GM23338 (cell line): ENCODE measurements around the gene RAD9B. TPM values are rescaled to one million over a fixed set of nuclear protein-coding genes. Genes with fewer than 3 reads are reported as not detected.
A peak's percentile ranks its signal among the peaks of the same experiment; 100 is the strongest.

ENCODE experiments used
- ATAC-seq: fragments of 200-7000 bp; cut with Tn5 transposase; 3 replicates; pipeline ENCODE4 v1.9.1; 2020
- DNase-seq: peaks from one replicate; pipeline ENCODE4 v3.0.0-alpha.2; 2015; ENCODE audit warnings: low spot score
- H2AFZ ChIP-seq: fragments of 200-600 bp; sonication (generic); 2 replicates; pipeline ENCODE4 v1.8.0; 2016; ENCODE audit warnings: antibody characterized with exemption, mild to moderate bottlenecking, moderate library complexity
- H3F3A ChIP-seq: fragments of 200-600 bp; sonication (generic); replicated peaks from 2 replicates; pipeline ENCODE4 v1.8.0; 2017; ENCODE audit warnings: antibody characterized with exemption, mixed run types, low read depth
- H3K27ac ChIP-seq: fragments of 200-600 bp; sonication (generic); 2 replicates; pipeline ENCODE4 v1.6.1; 2016; ENCODE audit warnings: low read depth
- H3K27me3 ChIP-seq: fragments of 200-600 bp; sonication (generic); 2 replicates; pipeline ENCODE4 v1.8.0; 2016; ENCODE audit warnings: mild to moderate bottlenecking, mixed run types, moderate library complexity; ENCODE audit not compliant: insufficient read depth
- H3K36me3 ChIP-seq: fragments of 200-600 bp; sonication (generic); 2 replicates; pipeline ENCODE4 v1.8.0; 2016; ENCODE audit warnings: mild to moderate bottlenecking; ENCODE audit not compliant: insufficient read depth
- H3K4me1 ChIP-seq: fragments of 200-600 bp; sonication (generic); 2 replicates; pipeline ENCODE4 v1.8.0; 2016; ENCODE audit warnings: mild to moderate bottlenecking, moderate library complexity; ENCODE audit not compliant: insufficient read depth
- H3K4me2 ChIP-seq: fragments of 200-600 bp; sonication (generic); 2 replicates; pipeline ENCODE4 v1.7.1; 2017; ENCODE audit warnings: mixed run types
- H3K4me3 ChIP-seq: fragments of 200-600 bp; sonication (generic); 2 replicates; pipeline ENCODE4 v1.6.1; 2016; ENCODE audit warnings: mixed run types
- H3K79me2 ChIP-seq: fragments of 200-600 bp; sonication (generic); replicated peaks from 2 replicates; pipeline ENCODE4 v1.8.0; 2017; ENCODE audit warnings: mild to moderate bottlenecking; ENCODE audit not compliant: insufficient read depth
- H3K9me2 ChIP-seq: fragments of 200-600 bp; sonication (generic); 2 replicates; pipeline ENCODE4 v1.8.0; 2017; ENCODE audit not compliant: insufficient read depth
- H4K20me1 ChIP-seq: fragments of 200-600 bp; sonication (generic); replicated peaks from 2 replicates; pipeline ENCODE4 v1.8.0; 2017; ENCODE audit warnings: mild to moderate bottlenecking; ENCODE audit not compliant: insufficient read depth
- H3K27ac Mint-ChIP-seq: 2 replicates; pipeline ENCODE4 v1.8.0; 2020; ENCODE audit warnings: inconsistent platforms, mild to moderate bottlenecking, moderate library complexity, mixed read lengths
- H3K27me3 Mint-ChIP-seq: 3 replicates; pipeline ENCODE4 v1.8.0; 2022; ENCODE audit warnings: low read depth, mild to moderate bottlenecking, moderate library complexity, mixed read lengths, inconsistent platforms; ENCODE audit not compliant: insufficient read depth, poor library complexity
- H3K36me3 Mint-ChIP-seq: 3 replicates; pipeline ENCODE4 v1.8.0; 2021; ENCODE audit warnings: low read depth, mild to moderate bottlenecking, inconsistent platforms, moderate library complexity, mixed read lengths
- H3K4me1 Mint-ChIP-seq: 3 replicates; pipeline ENCODE4 v1.8.0; 2020; ENCODE audit warnings: mild to moderate bottlenecking, inconsistent platforms, mixed read lengths
- H3K4me3 Mint-ChIP-seq: 3 replicates; pipeline ENCODE4 v1.8.0; 2021; ENCODE audit warnings: moderate library complexity, mild to moderate bottlenecking, inconsistent platforms, mixed read lengths
- H3K9me3 Mint-ChIP-seq: 3 replicates; pipeline ENCODE4 v1.8.0; 2020; ENCODE audit warnings: moderate library complexity, mild to moderate bottlenecking, inconsistent platforms, mixed read lengths
- EZH2phosphoT487 ChIP-seq: fragments of 200-600 bp; sonication (generic); IDR thresholded peaks from one replicate; pipeline ENCODE4 v1.8.1; 2018; ENCODE audit warnings: antibody characterized with exemption; ENCODE audit not compliant: unreplicated experiment
- JUNB ChIP-seq: IDR thresholded peaks from one replicate; pipeline ENCODE4 v1.6.1; 2016; ENCODE audit warnings: antibody characterized with exemption; ENCODE audit not compliant: unreplicated experiment
- polyA plus RNA-seq: library from polyadenylated mRNA; unstranded; fragments of >200 nt; fragmentation: Nextera tagmentation; extraction: Ambion mirVana; gene quantifications from 2 replicates; pipeline ENCODE4 v1.2.1, GENCODE V29; 2016
- total RNA-seq: library from RNA; depleted of rRNA; stranded (reverse); fragments of >200 nt; shearing (Covaris generic); gene quantifications from 2 replicates; pipeline ENCODE4 v1.2.3, GENCODE V29; 2014
- TF ChIP-seq, protein P1 (sequence below): IDR thresholded peaks from 2 replicates; pipeline ENCODE4 v1.6.1; 2016; ENCODE audit warnings: antibody characterized with exemption
- TF ChIP-seq, protein P2 (sequence below): IDR thresholded peaks from one replicate; pipeline ENCODE4 v1.6.1; 2018; ENCODE audit warnings: antibody characterized with exemption; ENCODE audit not compliant: unreplicated experiment
- TF ChIP-seq, protein P3 (sequence below): fragments of 250-450 bp; sonication (Bioruptor Pico); IDR thresholded peaks from 2 replicates; pipeline ENCODE4 v1.5.0; 2020; ENCODE audit warnings: mild to moderate bottlenecking, moderate library complexity

Gene RAD9B
- total and polyA plus RNA-seq, 2 experiments from 2014 or later, result not detected

DNA sequence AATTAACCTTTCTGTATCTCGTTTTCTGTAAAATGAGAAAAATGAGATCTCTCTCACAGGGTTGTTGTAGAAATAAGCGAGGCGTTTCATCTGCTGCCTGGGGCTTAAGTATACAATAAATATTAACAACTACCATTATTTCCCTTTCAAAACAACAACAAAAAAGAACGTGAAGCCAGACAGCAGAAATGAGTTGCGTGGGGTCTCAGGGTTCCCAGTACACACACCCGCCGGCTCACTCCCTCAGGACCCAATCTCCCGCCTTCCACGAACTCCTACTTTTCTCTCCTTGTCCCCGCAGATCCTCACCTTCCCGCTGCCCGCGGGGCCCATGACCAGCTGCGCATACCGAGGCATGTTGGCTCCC is 34.3 kb upstream of the RAD9B start:
- Mint-ChIP-seq H3K36me3 (peaks cover 41% of the 10 kb centered on the region), H3K9me3 (no peaks in the 10 kb centered on the region), H3K4me3 (peak overlapping the region; percentile 100), H3K4me1 (peaks cover 16% of the 10 kb centered on the region), H3K27me3 (peaks cover 21% of the 10 kb centered on the region), H3K27ac (peak overlapping the region; percentile 99)
- Histone ChIP-seq H3K4me2 (peak overlapping the region; percentile 79), H3F3A (0 out of 2 replicates have a peak, but pooled peaks cover 3% of the 10 kb centered on the region), H3K4me1 (peaks cover 6% of the 10 kb centered on the region), H3K27me3 (no peaks in the 10 kb centered on the region), H3K79me2 (peaks cover 57% of the 10 kb centered on the region), H3K27ac (0 out of 2 replicates have a peak overlapping the region, but pooled peaks have one; percentile 18), H3K36me3 (peaks cover 8% of the 10 kb centered on the region), H4K20me1 (peaks cover 11% of the 10 kb centered on the region), H2AFZ (peak overlapping the region; percentile 9; the same call in 1 of the 2 replicates), H3K4me3 (peak overlapping the region; percentile 70), H3K9me2 (no peaks in the 10 kb centered on the region)
- TF ChIP-seq JUNB, result peak; percentile 27
- TF ChIP-seq, protein P1, sequence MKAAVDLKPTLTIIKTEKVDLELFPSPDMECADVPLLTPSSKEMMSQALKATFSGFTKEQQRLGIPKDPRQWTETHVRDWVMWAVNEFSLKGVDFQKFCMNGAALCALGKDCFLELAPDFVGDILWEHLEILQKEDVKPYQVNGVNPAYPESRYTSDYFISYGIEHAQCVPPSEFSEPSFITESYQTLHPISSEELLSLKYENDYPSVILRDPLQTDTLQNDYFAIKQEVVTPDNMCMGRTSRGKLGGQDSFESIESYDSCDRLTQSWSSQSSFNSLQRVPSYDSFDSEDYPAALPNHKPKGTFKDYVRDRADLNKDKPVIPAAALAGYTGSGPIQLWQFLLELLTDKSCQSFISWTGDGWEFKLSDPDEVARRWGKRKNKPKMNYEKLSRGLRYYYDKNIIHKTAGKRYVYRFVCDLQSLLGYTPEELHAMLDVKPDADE, result no peak
- DNase-seq (no peak), ATAC-seq (no peak)

DNA sequence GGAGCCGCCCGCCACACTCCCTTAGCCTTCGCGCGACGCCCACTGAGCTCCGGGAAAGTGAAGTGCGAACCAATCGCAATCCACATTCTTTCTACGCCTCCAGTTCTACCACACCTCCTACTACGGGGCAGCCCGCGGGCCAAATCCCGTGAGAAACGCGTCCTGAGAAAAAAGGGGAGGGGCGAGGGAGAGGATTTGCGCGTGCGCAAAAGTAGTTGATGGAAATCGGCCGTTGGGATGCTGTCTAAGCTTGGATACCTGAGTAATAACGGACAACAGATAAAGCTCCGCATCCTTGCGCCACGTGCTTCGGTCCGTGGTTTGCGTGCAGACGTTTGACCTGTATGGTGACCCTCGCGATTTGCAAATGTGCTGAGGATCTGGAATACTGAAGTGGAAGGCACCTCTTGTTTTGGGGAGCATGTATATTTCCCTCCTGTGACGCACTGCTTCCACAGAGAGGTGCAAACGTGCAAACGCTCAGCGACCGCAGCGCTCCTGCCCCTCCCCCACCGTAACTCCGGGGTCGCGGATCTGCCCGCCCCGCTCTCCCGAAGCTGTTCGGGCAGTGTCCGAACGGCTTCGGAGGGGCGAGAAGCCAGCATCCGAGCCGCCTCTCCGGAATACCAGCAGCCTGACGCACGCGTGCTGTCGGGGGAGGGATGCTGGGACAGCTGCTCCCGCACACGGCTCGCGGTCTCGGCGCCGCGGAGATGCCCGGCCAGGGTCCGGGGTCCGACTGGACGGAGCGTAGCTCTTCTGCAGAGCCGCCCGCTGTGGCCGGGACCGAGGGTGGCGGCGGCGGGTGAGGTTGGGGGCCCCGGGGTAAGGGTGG is 33.7 kb upstream of the RAD9B start, which contains the start of the genes FAM216A and GPN3:
Gene FAM216A, plus strand, starts transcription at position 632 of the 835 bp plus-strand sequence. Its CDS starts 31 bp downstream, at position 663.
Gene GPN3, minus strand, starts transcription at position 44 of the 835 bp plus-strand sequence. CDS start 54 bp downstream, outside the sequence.
- Mint-ChIP-seq H3K27me3 (peaks cover 21% of the 10 kb centered on the region), H3K4me3 (peak within 1 kb of the TSS; percentile 100), H3K36me3 (peaks cover 37% of the 10 kb centered on the region), H3K27ac (peak within 1 kb of the TSS; percentile 99), H3K9me3 (no peaks in the 10 kb centered on the region), H3K4me1 (peaks cover 16% of the 10 kb centered on the region)
- Histone ChIP-seq H3K79me2 (peaks cover 57% of the 10 kb centered on the region), H3K4me3 (peak within 1 kb of the TSS; percentile 70), H3K36me3 (peaks cover 8% of the 10 kb centered on the region), H3K4me1 (peaks cover 6% of the 10 kb centered on the region), H3K27ac (peak within 1 kb of the TSS; percentile 81), H3K9me2 (no peaks in the 10 kb centered on the region), H3K27me3 (no peaks in the 10 kb centered on the region), H3K4me2 (peak within 1 kb of the TSS; percentile 91), H3F3A (0 out of 2 replicates have a peak, but pooled peaks cover 3% of the 10 kb centered on the region), H4K20me1 (peaks cover 11% of the 10 kb centered on the region), H2AFZ (peak within 1 kb of the TSS; percentile 92; the same call in 1 of the 2 replicates)
- DNase-seq (peak; percentile 99), ATAC-seq (peak; percentile 89)
- TF ChIP-seq EZH2phosphoT487, result no peak
- TF ChIP-seq, protein P1, result peak; percentile 64; the same call in 1 of the 2 replicates
- TF ChIP-seq, protein P2, sequence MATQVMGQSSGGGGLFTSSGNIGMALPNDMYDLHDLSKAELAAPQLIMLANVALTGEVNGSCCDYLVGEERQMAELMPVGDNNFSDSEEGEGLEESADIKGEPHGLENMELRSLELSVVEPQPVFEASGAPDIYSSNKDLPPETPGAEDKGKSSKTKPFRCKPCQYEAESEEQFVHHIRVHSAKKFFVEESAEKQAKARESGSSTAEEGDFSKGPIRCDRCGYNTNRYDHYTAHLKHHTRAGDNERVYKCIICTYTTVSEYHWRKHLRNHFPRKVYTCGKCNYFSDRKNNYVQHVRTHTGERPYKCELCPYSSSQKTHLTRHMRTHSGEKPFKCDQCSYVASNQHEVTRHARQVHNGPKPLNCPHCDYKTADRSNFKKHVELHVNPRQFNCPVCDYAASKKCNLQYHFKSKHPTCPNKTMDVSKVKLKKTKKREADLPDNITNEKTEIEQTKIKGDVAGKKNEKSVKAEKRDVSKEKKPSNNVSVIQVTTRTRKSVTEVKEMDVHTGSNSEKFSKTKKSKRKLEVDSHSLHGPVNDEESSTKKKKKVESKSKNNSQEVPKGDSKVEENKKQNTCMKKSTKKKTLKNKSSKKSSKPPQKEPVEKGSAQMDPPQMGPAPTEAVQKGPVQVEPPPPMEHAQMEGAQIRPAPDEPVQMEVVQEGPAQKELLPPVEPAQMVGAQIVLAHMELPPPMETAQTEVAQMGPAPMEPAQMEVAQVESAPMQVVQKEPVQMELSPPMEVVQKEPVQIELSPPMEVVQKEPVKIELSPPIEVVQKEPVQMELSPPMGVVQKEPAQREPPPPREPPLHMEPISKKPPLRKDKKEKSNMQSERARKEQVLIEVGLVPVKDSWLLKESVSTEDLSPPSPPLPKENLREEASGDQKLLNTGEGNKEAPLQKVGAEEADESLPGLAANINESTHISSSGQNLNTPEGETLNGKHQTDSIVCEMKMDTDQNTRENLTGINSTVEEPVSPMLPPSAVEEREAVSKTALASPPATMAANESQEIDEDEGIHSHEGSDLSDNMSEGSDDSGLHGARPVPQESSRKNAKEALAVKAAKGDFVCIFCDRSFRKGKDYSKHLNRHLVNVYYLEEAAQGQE, result peak; percentile 6
- TF ChIP-seq, protein P3, sequence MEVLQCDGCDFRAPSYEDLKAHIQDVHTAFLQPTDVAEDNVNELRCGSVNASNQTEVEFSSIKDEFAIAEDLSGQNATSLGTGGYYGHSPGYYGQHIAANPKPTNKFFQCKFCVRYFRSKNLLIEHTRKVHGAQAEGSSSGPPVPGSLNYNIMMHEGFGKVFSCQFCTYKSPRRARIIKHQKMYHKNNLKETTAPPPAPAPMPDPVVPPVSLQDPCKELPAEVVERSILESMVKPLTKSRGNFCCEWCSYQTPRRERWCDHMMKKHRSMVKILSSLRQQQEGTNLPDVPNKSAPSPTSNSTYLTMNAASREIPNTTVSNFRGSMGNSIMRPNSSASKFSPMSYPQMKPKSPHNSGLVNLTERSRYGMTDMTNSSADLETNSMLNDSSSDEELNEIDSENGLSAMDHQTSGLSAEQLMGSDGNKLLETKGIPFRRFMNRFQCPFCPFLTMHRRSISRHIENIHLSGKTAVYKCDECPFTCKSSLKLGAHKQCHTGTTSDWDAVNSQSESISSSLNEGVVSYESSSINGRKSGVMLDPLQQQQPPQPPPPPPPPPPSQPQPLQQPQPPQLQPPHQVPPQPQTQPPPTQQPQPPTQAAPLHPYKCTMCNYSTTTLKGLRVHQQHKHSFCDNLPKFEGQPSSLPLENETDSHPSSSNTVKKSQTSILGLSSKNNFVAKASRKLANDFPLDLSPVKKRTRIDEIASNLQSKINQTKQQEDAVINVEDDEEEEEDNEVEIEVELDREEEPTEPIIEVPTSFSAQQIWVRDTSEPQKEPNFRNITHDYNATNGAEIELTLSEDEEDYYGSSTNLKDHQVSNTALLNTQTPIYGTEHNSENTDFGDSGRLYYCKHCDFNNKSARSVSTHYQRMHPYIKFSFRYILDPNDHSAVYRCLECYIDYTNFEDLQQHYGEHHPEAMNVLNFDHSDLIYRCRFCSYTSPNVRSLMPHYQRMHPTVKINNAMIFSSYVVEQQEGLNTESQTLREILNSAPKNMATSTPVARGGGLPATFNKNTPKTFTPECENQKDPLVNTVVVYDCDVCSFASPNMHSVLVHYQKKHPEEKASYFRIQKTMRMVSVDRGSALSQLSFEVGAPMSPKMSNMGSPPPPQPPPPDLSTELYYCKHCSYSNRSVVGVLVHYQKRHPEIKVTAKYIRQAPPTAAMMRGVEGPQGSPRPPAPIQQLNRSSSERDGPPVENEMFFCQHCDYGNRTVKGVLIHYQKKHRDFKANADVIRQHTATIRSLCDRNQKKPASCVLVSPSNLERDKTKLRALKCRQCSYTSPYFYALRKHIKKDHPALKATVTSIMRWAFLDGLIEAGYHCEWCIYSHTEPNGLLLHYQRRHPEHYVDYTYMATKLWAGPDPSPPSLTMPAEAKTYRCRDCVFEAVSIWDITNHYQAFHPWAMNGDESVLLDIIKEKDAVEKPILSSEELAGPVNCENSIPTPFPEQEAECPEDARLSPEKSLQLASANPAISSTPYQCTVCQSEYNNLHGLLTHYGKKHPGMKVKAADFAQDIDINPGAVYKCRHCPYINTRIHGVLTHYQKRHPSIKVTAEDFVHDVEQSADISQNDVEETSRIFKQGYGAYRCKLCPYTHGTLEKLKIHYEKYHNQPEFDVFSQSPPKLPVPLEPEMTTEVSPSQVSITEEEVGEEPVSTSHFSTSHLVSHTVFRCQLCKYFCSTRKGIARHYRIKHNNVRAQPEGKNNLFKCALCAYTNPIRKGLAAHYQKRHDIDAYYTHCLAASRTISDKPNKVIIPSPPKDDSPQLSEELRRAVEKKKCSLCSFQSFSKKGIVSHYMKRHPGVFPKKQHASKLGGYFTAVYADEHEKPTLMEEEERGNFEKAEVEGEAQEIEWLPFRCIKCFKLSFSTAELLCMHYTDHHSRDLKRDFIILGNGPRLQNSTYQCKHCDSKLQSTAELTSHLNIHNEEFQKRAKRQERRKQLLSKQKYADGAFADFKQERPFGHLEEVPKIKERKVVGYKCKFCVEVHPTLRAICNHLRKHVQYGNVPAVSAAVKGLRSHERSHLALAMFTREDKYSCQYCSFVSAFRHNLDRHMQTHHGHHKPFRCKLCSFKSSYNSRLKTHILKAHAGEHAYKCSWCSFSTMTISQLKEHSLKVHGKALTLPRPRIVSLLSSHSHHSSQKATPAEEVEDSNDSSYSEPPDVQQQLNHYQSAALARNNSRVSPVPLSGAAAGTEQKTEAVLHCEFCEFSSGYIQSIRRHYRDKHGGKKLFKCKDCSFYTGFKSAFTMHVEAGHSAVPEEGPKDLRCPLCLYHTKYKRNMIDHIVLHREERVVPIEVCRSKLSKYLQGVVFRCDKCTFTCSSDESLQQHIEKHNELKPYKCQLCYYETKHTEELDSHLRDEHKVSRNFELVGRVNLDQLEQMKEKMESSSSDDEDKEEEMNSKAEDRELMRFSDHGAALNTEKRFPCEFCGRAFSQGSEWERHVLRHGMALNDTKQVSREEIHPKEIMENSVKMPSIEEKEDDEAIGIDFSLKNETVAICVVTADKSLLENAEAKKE, result no peak
